Ovary (tissue), 3 donors: Measurements from ENCODE around the gene WNT5A.

Source experiments
- EP300 ChIP-seq: sonication (generic); formaldehyde crosslinking; IDR thresholded peaks from one replicate; pipeline ENCODE4 v1.6.1; 2017; ENCODE audit warnings: antibody characterized with exemption
- POLR2A ChIP-seq: fragments of 450-650 bp; IDR thresholded peaks from one replicate; pipeline ENCODE4 v1.6.1; 2017; ENCODE audit warnings: antibody characterized with exemption, mild to moderate bottlenecking, moderate library complexity
- TF ChIP-seq, protein P1 (sequence below), 3 donors: fragments of 450-650 bp in 2 of 3; fragments of 200-600 bp in 1 of 3; IDR thresholded peaks; one replicate each; pipeline versions ENCODE4 v1.5.1 to v1.8.0; 2016 to 2022; ENCODE audit warnings: antibody characterized with exemption in 3 of 3, mild to moderate bottlenecking in 1 of 3
- donor health status: DM: no; HTN: no; CAD: no.

DNA sequence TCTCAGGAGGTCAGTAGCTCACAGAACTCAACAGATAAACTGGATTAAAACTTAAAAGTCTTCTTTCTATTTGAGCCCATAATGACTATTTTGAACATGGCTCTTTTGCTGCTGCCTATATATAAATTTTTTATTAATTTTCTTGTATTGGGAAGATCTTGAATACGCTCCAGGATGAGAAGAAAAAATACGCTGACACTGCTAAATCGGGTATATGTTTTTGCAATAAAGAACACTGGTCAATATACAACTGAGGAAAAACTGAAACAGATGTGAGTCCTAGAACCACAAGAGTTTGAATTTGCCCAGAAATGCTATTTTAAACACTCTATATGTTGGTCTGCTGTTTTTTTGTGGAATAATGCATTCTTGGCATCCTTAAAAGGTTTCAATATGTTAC is 20.6 kb downstream of the WNT5A start:
- TF ChIP-seq, protein P1, sequence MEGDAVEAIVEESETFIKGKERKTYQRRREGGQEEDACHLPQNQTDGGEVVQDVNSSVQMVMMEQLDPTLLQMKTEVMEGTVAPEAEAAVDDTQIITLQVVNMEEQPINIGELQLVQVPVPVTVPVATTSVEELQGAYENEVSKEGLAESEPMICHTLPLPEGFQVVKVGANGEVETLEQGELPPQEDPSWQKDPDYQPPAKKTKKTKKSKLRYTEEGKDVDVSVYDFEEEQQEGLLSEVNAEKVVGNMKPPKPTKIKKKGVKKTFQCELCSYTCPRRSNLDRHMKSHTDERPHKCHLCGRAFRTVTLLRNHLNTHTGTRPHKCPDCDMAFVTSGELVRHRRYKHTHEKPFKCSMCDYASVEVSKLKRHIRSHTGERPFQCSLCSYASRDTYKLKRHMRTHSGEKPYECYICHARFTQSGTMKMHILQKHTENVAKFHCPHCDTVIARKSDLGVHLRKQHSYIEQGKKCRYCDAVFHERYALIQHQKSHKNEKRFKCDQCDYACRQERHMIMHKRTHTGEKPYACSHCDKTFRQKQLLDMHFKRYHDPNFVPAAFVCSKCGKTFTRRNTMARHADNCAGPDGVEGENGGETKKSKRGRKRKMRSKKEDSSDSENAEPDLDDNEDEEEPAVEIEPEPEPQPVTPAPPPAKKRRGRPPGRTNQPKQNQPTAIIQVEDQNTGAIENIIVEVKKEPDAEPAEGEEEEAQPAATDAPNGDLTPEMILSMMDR (IDR thresholded peaks at IDR 0.05), result no peak
- TF ChIP-seq POLR2A (no peak), EP300 (no peak)
